ENCODE measurements around the gene PAF1. TPM values are rescaled to one million over a fixed set of nuclear protein-coding genes. Genes with fewer than 3 reads are reported as not detected.

The PAF1 gene
- total RNA-seq, 1 experiment from 2014 or later: 901 TPM

DNA sequence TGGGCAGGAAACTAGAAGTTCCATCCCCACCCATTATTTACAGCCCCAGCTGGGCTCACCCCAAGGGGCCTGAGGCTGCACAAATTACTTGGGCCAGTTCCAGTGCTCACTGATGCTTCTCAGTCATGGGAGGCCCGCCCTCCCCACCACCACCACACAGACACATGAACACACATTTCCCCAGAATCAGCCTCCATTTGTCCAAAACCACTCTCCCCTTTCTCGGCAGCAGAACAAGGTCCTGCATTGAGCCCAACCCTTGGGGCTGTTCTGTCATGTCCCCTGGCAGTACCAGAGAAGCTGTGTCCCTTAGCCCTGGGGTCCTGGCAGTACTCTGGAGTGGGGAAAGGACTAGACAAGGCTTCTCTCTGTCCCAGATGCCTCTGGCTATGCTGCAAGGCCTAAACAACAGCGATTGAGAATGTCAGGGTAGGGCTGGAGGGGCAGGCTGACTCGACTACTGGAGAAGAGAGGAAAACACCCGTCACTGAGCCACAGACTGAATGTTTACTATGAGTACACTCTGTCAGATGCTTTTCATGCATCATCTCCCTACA lies 26.9 kb downstream of the PAF1 start:
- POLR2A ChIA-PET: interaction anchor here (0.5 to 2.3 kb wide), 4 partner anchors 14 to 40 kb away, joined by 3 to 17 read pairs (median 6); partner anchors contain the start of gene MED29
- Histone ChIP-seq H3K27me3 (ENCODE audit: control insufficient read depth, insufficient read depth, low read length) (no peaks in the 10 kb centered on the region), H3K27ac (ENCODE audit: low read length) (no peak overlapping the region), H3K36me3 (ENCODE audit: control insufficient read depth, insufficient read depth, low read length) (peaks cover 67% of the 10 kb centered on the region), H3K4me3 (ENCODE audit: low read depth in 2 of 2, low read length in 2 of 2) (no peak overlapping the region), H3K4me1 (ENCODE audit: control insufficient read depth, insufficient read depth, low read length) (peaks cover 5% of the 10 kb centered on the region; the same call in 1 of the 2 replicates), H3K9me3 (ENCODE audit: control insufficient read depth, insufficient read depth, low read depth, low read length) (no peaks in the 10 kb centered on the region)
- no peak for DNase-seq (ENCODE audit: low read depth, low spot score)
- BruUV-seq (replicated peaks): no TSS peak
- in situ Hi-C loops (cut with HindIII; ENCODE audit: low pct_unique_long_range_greater_than_20kb, low sequenced_read_pairs): no loop called here
- intact Hi-C loops (cut with micrococcal nuclease; ENCODE audit: unreplicated experiment): no loop called here
- TF ChIP-seq, protein P1, sequence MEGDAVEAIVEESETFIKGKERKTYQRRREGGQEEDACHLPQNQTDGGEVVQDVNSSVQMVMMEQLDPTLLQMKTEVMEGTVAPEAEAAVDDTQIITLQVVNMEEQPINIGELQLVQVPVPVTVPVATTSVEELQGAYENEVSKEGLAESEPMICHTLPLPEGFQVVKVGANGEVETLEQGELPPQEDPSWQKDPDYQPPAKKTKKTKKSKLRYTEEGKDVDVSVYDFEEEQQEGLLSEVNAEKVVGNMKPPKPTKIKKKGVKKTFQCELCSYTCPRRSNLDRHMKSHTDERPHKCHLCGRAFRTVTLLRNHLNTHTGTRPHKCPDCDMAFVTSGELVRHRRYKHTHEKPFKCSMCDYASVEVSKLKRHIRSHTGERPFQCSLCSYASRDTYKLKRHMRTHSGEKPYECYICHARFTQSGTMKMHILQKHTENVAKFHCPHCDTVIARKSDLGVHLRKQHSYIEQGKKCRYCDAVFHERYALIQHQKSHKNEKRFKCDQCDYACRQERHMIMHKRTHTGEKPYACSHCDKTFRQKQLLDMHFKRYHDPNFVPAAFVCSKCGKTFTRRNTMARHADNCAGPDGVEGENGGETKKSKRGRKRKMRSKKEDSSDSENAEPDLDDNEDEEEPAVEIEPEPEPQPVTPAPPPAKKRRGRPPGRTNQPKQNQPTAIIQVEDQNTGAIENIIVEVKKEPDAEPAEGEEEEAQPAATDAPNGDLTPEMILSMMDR (IDR thresholded peaks at IDR 0.05): no peak
- TF ChIP-seq, protein P2, sequence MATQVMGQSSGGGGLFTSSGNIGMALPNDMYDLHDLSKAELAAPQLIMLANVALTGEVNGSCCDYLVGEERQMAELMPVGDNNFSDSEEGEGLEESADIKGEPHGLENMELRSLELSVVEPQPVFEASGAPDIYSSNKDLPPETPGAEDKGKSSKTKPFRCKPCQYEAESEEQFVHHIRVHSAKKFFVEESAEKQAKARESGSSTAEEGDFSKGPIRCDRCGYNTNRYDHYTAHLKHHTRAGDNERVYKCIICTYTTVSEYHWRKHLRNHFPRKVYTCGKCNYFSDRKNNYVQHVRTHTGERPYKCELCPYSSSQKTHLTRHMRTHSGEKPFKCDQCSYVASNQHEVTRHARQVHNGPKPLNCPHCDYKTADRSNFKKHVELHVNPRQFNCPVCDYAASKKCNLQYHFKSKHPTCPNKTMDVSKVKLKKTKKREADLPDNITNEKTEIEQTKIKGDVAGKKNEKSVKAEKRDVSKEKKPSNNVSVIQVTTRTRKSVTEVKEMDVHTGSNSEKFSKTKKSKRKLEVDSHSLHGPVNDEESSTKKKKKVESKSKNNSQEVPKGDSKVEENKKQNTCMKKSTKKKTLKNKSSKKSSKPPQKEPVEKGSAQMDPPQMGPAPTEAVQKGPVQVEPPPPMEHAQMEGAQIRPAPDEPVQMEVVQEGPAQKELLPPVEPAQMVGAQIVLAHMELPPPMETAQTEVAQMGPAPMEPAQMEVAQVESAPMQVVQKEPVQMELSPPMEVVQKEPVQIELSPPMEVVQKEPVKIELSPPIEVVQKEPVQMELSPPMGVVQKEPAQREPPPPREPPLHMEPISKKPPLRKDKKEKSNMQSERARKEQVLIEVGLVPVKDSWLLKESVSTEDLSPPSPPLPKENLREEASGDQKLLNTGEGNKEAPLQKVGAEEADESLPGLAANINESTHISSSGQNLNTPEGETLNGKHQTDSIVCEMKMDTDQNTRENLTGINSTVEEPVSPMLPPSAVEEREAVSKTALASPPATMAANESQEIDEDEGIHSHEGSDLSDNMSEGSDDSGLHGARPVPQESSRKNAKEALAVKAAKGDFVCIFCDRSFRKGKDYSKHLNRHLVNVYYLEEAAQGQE (IDR thresholded peaks at IDR 0.05; ENCODE audit: insufficient read depth in 1 of 2, low read depth in 2 of 2, low read length in 1 of 2): no peak
- TF ChIP-seq POLR2AphosphoS5 (IDR thresholded peaks at IDR 0.05; ENCODE audit: low read depth, low read length) (no peak), TCF7L2 (IDR thresholded peaks at IDR 0.05; ENCODE audit: low read depth, low read length) (no peak), SIN3A (IDR thresholded peaks at IDR 0.05; ENCODE audit: borderline replicate concordance, insufficient read depth, low read depth, low read length) (no peak)
- CTCF ChIA-PET: interaction anchor here (0.5 to 2.5 kb wide), 3 partner anchors 34 to 367 kb away, joined by 3 to 20 read pairs (median 3); no protein-coding TSS in a partner anchor
- peak; percentile 1; the same call in 1 of the 2 replicates for ATAC-seq

DNA sequence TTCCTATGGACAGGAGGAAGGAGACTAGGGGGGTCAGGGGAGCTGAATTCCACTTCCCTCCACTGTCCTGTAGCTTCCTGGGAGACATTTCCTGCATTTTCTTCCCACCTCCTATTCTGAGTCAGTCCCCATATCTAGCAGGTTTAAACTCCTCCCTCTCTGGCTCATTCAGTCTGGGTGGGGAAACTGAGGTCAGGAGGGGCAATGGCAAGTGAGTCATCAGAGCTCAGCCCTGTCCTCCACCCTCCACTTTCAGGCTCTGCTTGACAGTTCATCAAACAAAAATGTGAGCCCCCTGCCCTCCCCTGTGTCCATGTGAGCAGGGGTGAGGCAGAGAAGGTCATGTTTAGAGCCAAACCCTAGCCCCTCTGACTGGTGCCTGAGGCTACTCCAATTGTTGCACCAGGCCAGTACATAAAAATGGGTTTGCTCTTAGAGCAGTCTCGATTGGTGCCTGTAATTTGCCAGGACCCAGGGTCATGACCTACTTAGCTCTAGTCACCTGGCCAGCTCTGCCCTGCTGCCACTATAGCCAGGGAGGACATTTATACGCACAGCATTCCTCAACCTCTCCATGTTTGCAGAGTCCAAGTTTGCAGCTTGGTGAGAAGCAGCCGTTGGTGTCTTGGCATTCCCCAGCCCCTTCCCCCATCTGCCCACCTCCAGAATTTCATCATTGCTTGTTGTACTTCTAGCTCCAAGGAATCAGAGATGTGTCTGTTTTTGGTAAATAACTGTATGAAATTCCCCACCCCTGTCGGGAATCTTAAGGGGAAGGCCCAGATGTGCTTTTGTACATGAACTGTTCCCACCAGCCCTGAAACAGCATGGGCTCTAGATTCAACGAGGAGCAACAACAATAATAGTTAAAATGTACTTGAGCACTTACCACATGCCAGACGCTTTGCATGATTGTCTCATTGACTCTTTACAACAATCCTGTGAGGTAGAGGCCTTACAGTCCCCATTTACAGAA lies 27.9 kb downstream of the PAF1 start:
- intact Hi-C loops (cut with micrococcal nuclease; ENCODE audit: unreplicated experiment): no loop called here
- Histone ChIP-seq H3K4me3 (ENCODE audit: low read depth in 2 of 2, low read length in 2 of 2) (no peak overlapping the region), H3K27ac (ENCODE audit: low read length) (no peak overlapping the region), H3K4me1 (ENCODE audit: control insufficient read depth, insufficient read depth, low read length) (peaks cover 5% of the 10 kb centered on the region; the same call in 1 of the 2 replicates), H3K36me3 (ENCODE audit: control insufficient read depth, insufficient read depth, low read length) (peaks cover 67% of the 10 kb centered on the region), H3K9me3 (ENCODE audit: control insufficient read depth, insufficient read depth, low read depth, low read length) (no peaks in the 10 kb centered on the region), H3K27me3 (ENCODE audit: control insufficient read depth, insufficient read depth, low read length) (no peaks in the 10 kb centered on the region)
- TF ChIP-seq SIN3A (IDR thresholded peaks at IDR 0.05; ENCODE audit: borderline replicate concordance, insufficient read depth, low read depth, low read length) (no peak), TCF7L2 (IDR thresholded peaks at IDR 0.05; ENCODE audit: low read depth, low read length) (no peak), POLR2AphosphoS5 (IDR thresholded peaks at IDR 0.05; ENCODE audit: low read depth, low read length) (no peak)
- TF ChIP-seq, protein P2 (IDR thresholded peaks at IDR 0.05; ENCODE audit: insufficient read depth in 1 of 2, low read depth in 2 of 2, low read length in 1 of 2): no peak
- TF ChIP-seq, protein P1 (IDR thresholded peaks at IDR 0.05): no peak
- ATAC-seq: peak; percentile 7
- BruUV-seq (replicated peaks): no TSS peak
- ChIA-PET POLR2A (interaction anchor here (0.5 to 3.4 kb wide), 17 partner anchors 7 to 514 kb away, joined by 3 to 20 read pairs (median 5); partner anchors contain the start of genes IFNL1, MED29, PAF1 and RPS16), CTCF (interaction anchor here (0.5 to 2.5 kb wide), 13 partner anchors 10 to 635 kb away, joined by 3 to 20 read pairs (median 5); partner anchors contain the start of genes PLEKHG2 and SAMD4B)
- in situ Hi-C loops (cut with HindIII; ENCODE audit: low pct_unique_long_range_greater_than_20kb, low sequenced_read_pairs): no loop called here
- no peak for DNase-seq (ENCODE audit: low read depth, low spot score)
